HepG2 (cell line): Measurements from ENCODE around the gene SPARC. TPM values are rescaled to one million over a fixed set of nuclear protein-coding genes. Genes with fewer than 3 reads are reported as not detected.

ENCODE experiments used
- ATAC-seq: fragments of 200-7000 bp; cut with Tn5 transposase; 3 replicates; pipeline ENCODE4 v1.9.1; 2020; ENCODE audit warnings: mild to moderate bottlenecking, moderate library complexity
- BruUV-seq: library from RNA; stranded (reverse); fragments of 400-500 nt; replicated peaks from 2 replicates; lab custom pipeline; 2021; lab: Mats Ljungman, UMichigan
- CTCF ChIA-PET: fragments of 300-600 bp; formaldehyde crosslinking; extraction: SDS; loops from one replicate; lab custom pipeline; 2021; ENCODE audit warnings: low total read pairs, inconsistent platforms, low intra/inter-chr PET ratio; lab: Yijun Ruan, JAX
- POLR2A ChIA-PET: fragments of 350-600 bp; sonication (Branson Sonifier 250); formaldehyde crosslinking; loops from one replicate; lab custom pipeline; 2020; ENCODE audit warnings: antibody characterized with exemption, inconsistent platforms; lab: Yijun Ruan, JAX
- DNase-seq: peaks from one replicate; pipeline ENCODE4 v3.0.0-alpha.2; 2015; ENCODE audit warnings: low spot score
- FAIRE-seq: peaks from 3 replicates; lab custom pipeline; 2011; peaks lifted over from hg19 to GRCh38; lab: Jason Lieb, UNC
- H2AFZ ChIP-seq: one replicate; pipeline ENCODE4 v1.6.1; 2011; ENCODE audit warnings: low read length, inconsistent platforms
- H3K27ac ChIP-seq: fragments of 300-600 bp; 3 replicates; pipeline ENCODE4 v1.8.0; 2011; ENCODE audit warnings: mixed run types, mild to moderate bottlenecking, mixed read lengths, low read length, inconsistent platforms; ENCODE audit not compliant: insufficient read depth; ENCODE audit errors: extremely low read length
- H3K27me3 ChIP-seq, 2 experiments: fragments of 200-600 bp in 1 of 2; 2 replicates in 1 of 2; 3 replicates in 1 of 2; pipeline versions ENCODE4 v1.6.0 to v1.8.0; 2011; ENCODE audit warnings: low read length in 2 of 2, mild to moderate bottlenecking in 2 of 2, moderate library complexity in 2 of 2, inconsistent platforms in 1 of 2; ENCODE audit not compliant: insufficient read depth in 2 of 2, control insufficient read depth in 1 of 2
- H3K36me3 ChIP-seq, 2 experiments: fragments of 200-600 bp in 1 of 2; replicated peaks in 1 of 2; 2 replicates in 1 of 2; 3 replicates in 1 of 2; pipeline versions ENCODE4 v1.5.1 to v1.8.0; 2011; ENCODE audit warnings: low read length in 2 of 2, inconsistent platforms in 1 of 2; ENCODE audit not compliant: insufficient read depth in 2 of 2, control insufficient read depth in 1 of 2
- H3K4me1 ChIP-seq: 2 replicates; pipeline ENCODE4 v1.5.1; 2012; ENCODE audit warnings: low read length, inconsistent platforms; ENCODE audit not compliant: insufficient read depth
- H3K4me2 ChIP-seq: 2 replicates; pipeline ENCODE4 v1.6.0; 2011; ENCODE audit warnings: low read depth, low read length, inconsistent platforms
- H3K4me3 ChIP-seq, 3 experiments: fragments of 200-600 bp in 1 of 3; sonication (generic), shearing (Covaris generic) in 1 of 3; replicated peaks in 1 of 3; 2 replicates each; pipeline ENCODE4 v1.5.1; 2011 to 2016; ENCODE audit warnings: low read length in 3 of 3, inconsistent platforms in 2 of 3, low read depth in 2 of 3, mild to moderate bottlenecking in 2 of 3, control low read depth in 1 of 3, mixed read lengths in 1 of 3; ENCODE audit not compliant: insufficient read depth in 1 of 3
- H3K79me2 ChIP-seq: one replicate; pipeline ENCODE4 v1.6.1; 2011; ENCODE audit warnings: low read length, inconsistent platforms; ENCODE audit not compliant: insufficient read depth
- H3K9ac ChIP-seq: 2 replicates; pipeline ENCODE4 v1.6.0; 2011; ENCODE audit warnings: mild to moderate bottlenecking, low read depth, low read length, inconsistent platforms; ENCODE audit not compliant: insufficient read depth
- H3K9me3 ChIP-seq: 2 replicates; pipeline ENCODE4 v1.5.1; 2012; ENCODE audit warnings: mild to moderate bottlenecking, low read length
- H4K20me1 ChIP-seq: 2 replicates; pipeline ENCODE4 v1.6.0; 2011; ENCODE audit warnings: inconsistent platforms, mild to moderate bottlenecking, low read length, moderate library complexity; ENCODE audit not compliant: insufficient read depth
- CEBPG ChIP-seq: IDR thresholded peaks from 2 replicates; pipeline ENCODE4 v1.6.1; 2016
- KMT2A ChIP-seq: sonication (generic); formaldehyde crosslinking; IDR thresholded peaks from 2 replicates; pipeline ENCODE4 v1.4.0; 2020; ENCODE audit warnings: missing genetic modification reagents
- SAFB2 ChIP-seq: sonication (generic); formaldehyde crosslinking; IDR thresholded peaks from 2 replicates; pipeline ENCODE4 v1.5.1; 2020; ENCODE audit warnings: missing genetic modification reagents, low read depth, mild to moderate bottlenecking, borderline replicate concordance
- SP5 ChIP-seq: IDR thresholded peaks from 2 replicates; pipeline ENCODE4 v1.6.1; 2016; ENCODE audit warnings: low read depth, borderline replicate concordance
- SRF ChIP-seq: IDR thresholded peaks from 2 replicates; pipeline ENCODE4 v1.6.1; 2011; ENCODE audit warnings: mild to moderate bottlenecking, low read depth, low read length, moderate library complexity
- ZNF318 ChIP-seq: sonication (generic); formaldehyde crosslinking; IDR thresholded peaks from 2 replicates; pipeline ENCODE4 v1.4.0; 2020; ENCODE audit warnings: mild to moderate bottlenecking, missing genetic modification reagents
- ZNF333 ChIP-seq: sonication (generic); formaldehyde crosslinking; IDR thresholded peaks from 2 replicates; pipeline ENCODE4 v1.4.0; 2020; ENCODE audit warnings: mild to moderate bottlenecking, missing genetic modification reagents, borderline replicate concordance
- ZNF564 ChIP-seq: sonication (generic); formaldehyde crosslinking; IDR thresholded peaks from 2 replicates; pipeline ENCODE4 v1.8.1; 2023; ENCODE audit warnings: mild to moderate bottlenecking, missing genetic modification reagents
- WGBS: methylation state at CpG from one replicate; pipeline ENCODE4 v1.1.6; 2017; ENCODE audit warnings: low lambda C conversion rate; 5-methylcytosine and 5-hydroxymethylcytosine counted together
- in situ Hi-C: cut with HindIII; loops from 2 replicates; pipeline ENCODE4 v1.10.0; 2017; ENCODE audit warnings: low pct_unique_long_range_greater_than_20kb; ENCODE audit not compliant: extremely low pct_ligation_motif_present
- intact Hi-C: fragments of 100-400 bp; cut with micrococcal nuclease; formaldehyde crosslinking; loops from one replicate; pipeline ENCODE4 v1.10.0; 2022; ENCODE audit not compliant: unreplicated experiment
- polyA plus RNA-seq, 8 experiments: library from polyadenylated mRNA; depleted of rRNA in 3 of 8; stranded (reverse) in 7 of 8; unstranded in 1 of 8; fragments of >200 nt; fragmentation: Illumina TruSeq in 4 of 8; extraction: Trizol in 4 of 8; gene quantifications; 2 replicates each; pipeline versions ENCODE4 v1.2.1 to v1.2.3, GENCODE V29; 2011 to 2016; ENCODE audit warnings: low read depth in 4 of 8, missing spikeins in 1 of 8, mixed read lengths in 1 of 8; ENCODE audit not compliant: insufficient read depth in 1 of 8
- total RNA-seq, 5 experiments: library from RNA; depleted of rRNA; stranded (reverse); fragments of >200 nt; fragmentation: Illumina TruSeq; extraction: Trizol; gene quantifications; 2 replicates each; pipeline ENCODE4 v1.2.3, GENCODE V29; 2016; ENCODE audit warnings: low read depth in 1 of 5

The SPARC gene
- total and polyA plus RNA-seq, 2 of the 13 experiments (the other 11 are each of a cell fraction or from before 2014, with no cell fraction given), result 76.7 to 192 TPM

GRCh38 chr5:151632941-151633340, 53.8 kb downstream of the SPARC start:
- in situ Hi-C loops (no loop called here), intact Hi-C loops (no loop called here)
- CTCF ChIA-PET, result no interaction called here
- Histone ChIP-seq H3K27me3 (peaks cover 5 to 35% of the 10 kb centered on the region in 2 experiments; a peak in 4 of 5 replicates), H4K20me1 (no peaks in the 10 kb centered on the region), H3K4me2 (peak overlapping the region; percentile 58), H3K4me1 (peaks cover 15% of the 10 kb centered on the region), H2AFZ (no peak overlapping the region), H3K4me3 (peak overlapping the region in 1 of 3 experiments; percentile 36; a peak in 1 of 6 replicates), H3K9me3 (no peaks in the 10 kb centered on the region), H3K79me2 (no peaks in the 10 kb centered on the region), H3K9ac (no peak overlapping the region), H3K27ac (no peak overlapping the region), H3K36me3 (no peaks in the 10 kb centered on the region)
- no TSS peak for BruUV-seq
- DNase-seq, result no peak
- POLR2A ChIA-PET, result no interaction called here
- peak; percentile 84 for ATAC-seq
- FAIRE-seq, result no peak
- no peak for TF ChIP-seq ZNF318 (CRISPR knock-in tag)
- no peak for TF ChIP-seq SP5 (CRISPR knock-in tag)
- no peak for TF ChIP-seq SAFB2 (CRISPR knock-in tag)
- peak; percentile 25; the same call in 1 of the 2 replicates for TF ChIP-seq CEBPG (CRISPR knock-in tag)
- no peak for TF ChIP-seq ZNF564 (CRISPR knock-in tag)
- no peak for TF ChIP-seq KMT2A (CRISPR knock-in tag)
- no peak for TF ChIP-seq SRF
- no peak for TF ChIP-seq ZNF333
- 0% methylated on average over 2 of the region's 8 CpGs for WGBS
